Lower leg skin (tissue), 4 donors: ENCODE results near the gene OAS3. TPM values are rescaled to one million over a fixed set of nuclear protein-coding genes. Genes with fewer than 3 reads are reported as not detected.

Experiments used
- DNase-seq, 2 donors: peaks; one replicate each; pipeline ENCODE4 v3.0.0-alpha.2; 2019; ENCODE audit warnings: low spot score in 2 of 2
- H3K4me3 ChIP-seq: fragments of 200-600 bp; sonication (generic); 2 replicates; pipeline ENCODE4 v1.5.1; 2017; ENCODE audit warnings: mild to moderate bottlenecking, low read depth; ENCODE audit not compliant: poor library complexity, severe bottlenecking
- CTCF ChIP-seq, 3 donors: fragments of 450-650 bp; IDR thresholded peaks; one replicate each; pipeline ENCODE4 v1.5.1; 2016; ENCODE audit warnings: antibody characterized with exemption in 3 of 3, mild to moderate bottlenecking in 3 of 3, moderate library complexity in 2 of 3
- POLR2A ChIP-seq, 2 donors: fragments of 450-650 bp; IDR thresholded peaks; one replicate each; pipeline ENCODE4 v1.6.1; 2016 to 2017; ENCODE audit warnings: antibody characterized with exemption in 2 of 2, mild to moderate bottlenecking in 1 of 2, moderate library complexity in 1 of 2
- WGBS, 2 donors: methylation state at CpG; one replicate each; pipeline ENCODE4 v1.1.5; 2018; 5-methylcytosine and 5-hydroxymethylcytosine counted together
- intact Hi-C: fragments of 100-400 bp; cut with DNase I; formaldehyde crosslinking; loops from one replicate; pipeline ENCODE4 v1.15.0; 2023; ENCODE audit warnings: low total_unique reads
- total RNA-seq, 4 donors: library from RNA; depleted of rRNA; stranded (reverse); fragments of >200 nt; gene quantifications; one replicate each; pipeline ENCODE4 v1.1.0, GENCODE V29; 2016

Gene OAS3
- total RNA-seq, 4 donors from 2014 or later = 9.4 to 18.9 (median 15.9) TPM

- intact Hi-C loops = no loop called here
- WGBS, 2 donors = 80 to 88% methylated on average over 11 of the region's 11 CpGs
- TF ChIP-seq POLR2A (IDR thresholded peaks at IDR 0.05) = no peak
- no peak for TF ChIP-seq CTCF (IDR thresholded peaks at IDR 0.05)
- no peak overlapping the region for H3K4me3 ChIP-seq
- DNase-seq = peak in 1 of 2 donors; percentile 36
These were observed 37.8 kb upstream of the OAS3 start for GRCh38 chr12:112900298-112901145.

- intact Hi-C loops = no loop called here
- H3K4me3 ChIP-seq = no peak overlapping the region
- WGBS, 2 donors = 85 to 90% methylated on average over 2 of the region's 2 CpGs
- TF ChIP-seq CTCF (IDR thresholded peaks at IDR 0.05) = no peak
- no peak for TF ChIP-seq POLR2A (IDR thresholded peaks at IDR 0.05)
- DNase-seq = no peak
These were observed 37.0 kb upstream of the OAS3 start for GRCh38 chr12:112901271-112901670.

- no peak overlapping the region for H3K4me3 ChIP-seq
- no peak for TF ChIP-seq POLR2A (IDR thresholded peaks at IDR 0.05)
- TF ChIP-seq CTCF (IDR thresholded peaks at IDR 0.05) = no peak
- intact Hi-C loops = no loop called here
- DNase-seq = no peak
These were observed 33.7 kb upstream of the OAS3 start for GRCh38 chr12:112904571-112904970.

GRCh38 chr12:112905451-112906089 is 32.7 kb upstream of the OAS3 start:
- intact Hi-C loops = no loop called here
- DNase-seq = no peak
- TF ChIP-seq POLR2A (IDR thresholded peaks at IDR 0.05) = no peak
- TF ChIP-seq CTCF (IDR thresholded peaks at IDR 0.05) = no peak
- no peak overlapping the region for H3K4me3 ChIP-seq
- 72 to 75% methylated on average over 4 of the region's 4 CpGs for WGBS, 2 donors

GRCh38 chr12:112906712-112907414 is 31.4 kb upstream of the OAS3 start, which contains the start of gene OAS1:
Gene OAS1, plus strand, starts transcription at chr12:112906962. Its CDS starts 78 bp downstream, at chr12:112907040.
- DNase-seq = peak in 1 of 2 donors; percentile 48
- no peak for TF ChIP-seq POLR2A (IDR thresholded peaks at IDR 0.05)
- TF ChIP-seq CTCF (IDR thresholded peaks at IDR 0.05) = no peak
- peak within 1 kb of the TSS; percentile 41 for H3K4me3 ChIP-seq
- intact Hi-C loops = no loop called here
- WGBS, 2 donors = 0 to 5% methylated on average over 4 of the region's 4 CpGs
